GM15510 (cell line): ENCODE measurements around the gene ANK3.

Experiments
- POLR2A ChIP-seq: IDR thresholded peaks from 3 replicates; pipeline ENCODE4 v1.6.1; 2011; ENCODE audit warnings: borderline replicate concordance; ENCODE audit not compliant: insufficient read length; ENCODE audit errors: extremely low read depth

The ANK3 gene

GRCh38 chr10:60420991-60421894, 31.6 kb upstream of the ANK3 start:
- no peak for TF ChIP-seq POLR2A

GRCh38 chr10:60419249-60419648, 29.6 kb upstream of the ANK3 start:
- TF ChIP-seq POLR2A: no peak

- no peak for TF ChIP-seq POLR2A
Observed at GRCh38 chr10:60417901-60418300, 28.2 kb upstream of the ANK3 start.

GRCh38 chr10:60417024-60417423, 27.3 kb upstream of the ANK3 start:
- no peak for TF ChIP-seq POLR2A

- no peak for TF ChIP-seq POLR2A
Observed at GRCh38 chr10:60414877-60415585, 25.4 kb upstream of the ANK3 start.

GRCh38 chr10:60414111-60414510, 24.4 kb upstream of the ANK3 start:
- no peak for TF ChIP-seq POLR2A

GRCh38 chr10:60413306-60414012, 23.8 kb upstream of the ANK3 start:
- no peak for TF ChIP-seq POLR2A

- TF ChIP-seq POLR2A: no peak
Observed at GRCh38 chr10:60410970-60411369, 21.3 kb upstream of the ANK3 start.

- no peak for TF ChIP-seq POLR2A
Observed at GRCh38 chr10:60409202-60409601, 19.5 kb upstream of the ANK3 start.

GRCh38 chr10:60406182-60406581, 16.5 kb upstream of the ANK3 start:
- TF ChIP-seq POLR2A: no peak

GRCh38 chr10:60405172-60405571, 15.5 kb upstream of the ANK3 start:
- TF ChIP-seq POLR2A: no peak

- TF ChIP-seq POLR2A: no peak
Observed at GRCh38 chr10:60403168-60403873, 13.6 kb upstream of the ANK3 start.

- no peak for TF ChIP-seq POLR2A
Observed at GRCh38 chr10:60400366-60400765, 10.7 kb upstream of the ANK3 start.

GRCh38 chr10:60399328-60399727, 9.7 kb upstream of the ANK3 start:
- no peak for TF ChIP-seq POLR2A
